Measurements from ENCODE around the gene KRTAP5-9.

- TF ChIP-seq RARB (CRISPR knock-in tag; IDR thresholded peaks at IDR 0.05) (no peak), ZNF565 (CRISPR knock-in tag; conservative IDR thresholded peaks at IDR 0.05; ENCODE audit: low read depth) (no peak), ZC3H10 (CRISPR knock-in tag; IDR thresholded peaks at IDR 0.05) (no peak), CSDC2 (CRISPR knock-in tag; IDR thresholded peaks at IDR 0.05) (no peak), ZFP3 (CRISPR knock-in tag; IDR thresholded peaks at IDR 0.05) (no peak), PPARA (CRISPR knock-in tag; IDR thresholded peaks at IDR 0.05; ENCODE audit: borderline replicate concordance) (no peak), PATZ1 (CRISPR knock-in tag; IDR thresholded peaks at IDR 0.05; ENCODE audit: borderline replicate concordance) (no peak), TCF4 (CRISPR knock-in tag; IDR thresholded peaks at IDR 0.05; ENCODE audit: borderline replicate concordance) (no peak), CREB5 (CRISPR knock-in tag; IDR thresholded peaks at IDR 0.05; ENCODE audit: low read depth) (no peak), ZFP30 (CRISPR knock-in tag; IDR thresholded peaks at IDR 0.05) (no peak), GLIS3 (CRISPR knock-in tag; IDR thresholded peaks at IDR 0.05) (no peak), ARNTL (CRISPR knock-in tag; IDR thresholded peaks at IDR 0.05; ENCODE audit: borderline replicate concordance, low read depth) (no peak)
Measured at GRCh38 chr11:71554996-71555395, 6.8 kb downstream of the KRTAP5-9 start.
